A549 (cell line): ENCODE results near the gene COPB2.

Source experiments
- EP300 ChIP-seq, 2 experiments: fragments of >200 bp; sonication (Bioruptor Twin); formaldehyde crosslinking; IDR thresholded peaks; 2 replicates in 1 of 2; 3 replicates in 1 of 2; pipeline ENCODE4 v1.6.1; 2016 to 2017
- ESRRA ChIP-seq: fragments of 150-350 bp; IDR thresholded peaks from 2 replicates; pipeline ENCODE4 v1.6.1; 2014; ENCODE audit warnings: mild to moderate bottlenecking, low read length, borderline replicate concordance
- FOXS1 ChIP-seq: fragments of 250-450 bp; sonication (Bioruptor Pico); IDR thresholded peaks from 2 replicates; pipeline ENCODE4 v1.5.0; 2020; ENCODE audit warnings: mild to moderate bottlenecking, moderate library complexity
- JUN ChIP-seq, 2 experiments: fragments of >200 bp; sonication (Bioruptor Twin); formaldehyde crosslinking; IDR thresholded peaks; 2 replicates in 1 of 2; 3 replicates in 1 of 2; pipeline ENCODE4 v1.6.1; 2016 to 2017
- POLR2A ChIP-seq: IDR thresholded peaks from 2 replicates; pipeline ENCODE4 v1.6.1; 2012; ENCODE audit warnings: mild to moderate bottlenecking, low read length
- RFX5 ChIP-seq: fragments of 450-650 bp; IDR thresholded peaks from 2 replicates; pipeline ENCODE4 v1.7.1; 2014; ENCODE audit warnings: antibody characterized with exemption, mild to moderate bottlenecking, moderate library complexity
- SREBF2 ChIP-seq: fragments of 450-650 bp; IDR thresholded peaks from 2 replicates; pipeline ENCODE4 v1.6.1; 2014; ENCODE audit warnings: mild to moderate bottlenecking, moderate library complexity
- TF ChIP-seq, protein P1 (sequence below): fragments of 150-350 bp; IDR thresholded peaks from 2 replicates; pipeline ENCODE4 v1.6.1; 2014; ENCODE audit warnings: low read depth, mild to moderate bottlenecking, low read length
- TF ChIP-seq, protein P2 (sequence below): fragments of >200 bp; sonication (Bioruptor Twin); formaldehyde crosslinking; IDR thresholded peaks from 3 replicates; pipeline ENCODE4 v1.5.1; 2016
- TF ChIP-seq, protein P3 (sequence below): fragments of 200-600 bp; sonication (generic); IDR thresholded peaks from 2 replicates; pipeline ENCODE4 v1.6.1; 2016; ENCODE audit warnings: antibody characterized with exemption, mild to moderate bottlenecking, moderate library complexity

DNA sequence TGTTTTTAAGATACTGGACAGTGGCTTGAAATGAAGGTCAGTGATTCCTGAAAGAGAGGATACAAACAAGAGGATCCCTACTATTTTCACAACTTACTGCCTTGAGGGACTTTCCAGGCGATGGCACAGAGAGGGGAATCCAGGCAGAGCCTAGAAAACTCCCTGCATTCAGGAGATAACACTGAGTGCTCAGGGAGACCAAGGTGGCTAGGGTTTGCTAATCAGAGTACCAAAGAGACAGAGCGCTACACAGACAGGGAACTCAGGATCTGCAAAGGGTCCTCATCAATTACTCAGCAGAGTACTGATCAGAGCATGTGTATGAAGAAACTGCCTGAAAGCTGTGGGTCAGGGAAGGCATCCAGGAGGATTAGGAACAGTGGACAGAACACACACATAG, 57.4 kb downstream of the COPB2 start:
- TF ChIP-seq, protein P1, sequence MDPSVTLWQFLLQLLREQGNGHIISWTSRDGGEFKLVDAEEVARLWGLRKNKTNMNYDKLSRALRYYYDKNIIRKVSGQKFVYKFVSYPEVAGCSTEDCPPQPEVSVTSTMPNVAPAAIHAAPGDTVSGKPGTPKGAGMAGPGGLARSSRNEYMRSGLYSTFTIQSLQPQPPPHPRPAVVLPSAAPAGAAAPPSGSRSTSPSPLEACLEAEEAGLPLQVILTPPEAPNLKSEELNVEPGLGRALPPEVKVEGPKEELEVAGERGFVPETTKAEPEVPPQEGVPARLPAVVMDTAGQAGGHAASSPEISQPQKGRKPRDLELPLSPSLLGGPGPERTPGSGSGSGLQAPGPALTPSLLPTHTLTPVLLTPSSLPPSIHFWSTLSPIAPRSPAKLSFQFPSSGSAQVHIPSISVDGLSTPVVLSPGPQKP, result no peak
- TF ChIP-seq POLR2A (no peak), RFX5 (no peak), JUN (IDR thresholded peaks at IDR 0.05) (no peak), FOXS1 (CRISPR knock-in tag) (no peak), SREBF2 (no peak), EP300 (IDR thresholded peaks at IDR 0.05) (no peak), ESRRA (no peak)
- TF ChIP-seq, protein P2, sequence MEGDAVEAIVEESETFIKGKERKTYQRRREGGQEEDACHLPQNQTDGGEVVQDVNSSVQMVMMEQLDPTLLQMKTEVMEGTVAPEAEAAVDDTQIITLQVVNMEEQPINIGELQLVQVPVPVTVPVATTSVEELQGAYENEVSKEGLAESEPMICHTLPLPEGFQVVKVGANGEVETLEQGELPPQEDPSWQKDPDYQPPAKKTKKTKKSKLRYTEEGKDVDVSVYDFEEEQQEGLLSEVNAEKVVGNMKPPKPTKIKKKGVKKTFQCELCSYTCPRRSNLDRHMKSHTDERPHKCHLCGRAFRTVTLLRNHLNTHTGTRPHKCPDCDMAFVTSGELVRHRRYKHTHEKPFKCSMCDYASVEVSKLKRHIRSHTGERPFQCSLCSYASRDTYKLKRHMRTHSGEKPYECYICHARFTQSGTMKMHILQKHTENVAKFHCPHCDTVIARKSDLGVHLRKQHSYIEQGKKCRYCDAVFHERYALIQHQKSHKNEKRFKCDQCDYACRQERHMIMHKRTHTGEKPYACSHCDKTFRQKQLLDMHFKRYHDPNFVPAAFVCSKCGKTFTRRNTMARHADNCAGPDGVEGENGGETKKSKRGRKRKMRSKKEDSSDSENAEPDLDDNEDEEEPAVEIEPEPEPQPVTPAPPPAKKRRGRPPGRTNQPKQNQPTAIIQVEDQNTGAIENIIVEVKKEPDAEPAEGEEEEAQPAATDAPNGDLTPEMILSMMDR, result no peak
- TF ChIP-seq, protein P3, sequence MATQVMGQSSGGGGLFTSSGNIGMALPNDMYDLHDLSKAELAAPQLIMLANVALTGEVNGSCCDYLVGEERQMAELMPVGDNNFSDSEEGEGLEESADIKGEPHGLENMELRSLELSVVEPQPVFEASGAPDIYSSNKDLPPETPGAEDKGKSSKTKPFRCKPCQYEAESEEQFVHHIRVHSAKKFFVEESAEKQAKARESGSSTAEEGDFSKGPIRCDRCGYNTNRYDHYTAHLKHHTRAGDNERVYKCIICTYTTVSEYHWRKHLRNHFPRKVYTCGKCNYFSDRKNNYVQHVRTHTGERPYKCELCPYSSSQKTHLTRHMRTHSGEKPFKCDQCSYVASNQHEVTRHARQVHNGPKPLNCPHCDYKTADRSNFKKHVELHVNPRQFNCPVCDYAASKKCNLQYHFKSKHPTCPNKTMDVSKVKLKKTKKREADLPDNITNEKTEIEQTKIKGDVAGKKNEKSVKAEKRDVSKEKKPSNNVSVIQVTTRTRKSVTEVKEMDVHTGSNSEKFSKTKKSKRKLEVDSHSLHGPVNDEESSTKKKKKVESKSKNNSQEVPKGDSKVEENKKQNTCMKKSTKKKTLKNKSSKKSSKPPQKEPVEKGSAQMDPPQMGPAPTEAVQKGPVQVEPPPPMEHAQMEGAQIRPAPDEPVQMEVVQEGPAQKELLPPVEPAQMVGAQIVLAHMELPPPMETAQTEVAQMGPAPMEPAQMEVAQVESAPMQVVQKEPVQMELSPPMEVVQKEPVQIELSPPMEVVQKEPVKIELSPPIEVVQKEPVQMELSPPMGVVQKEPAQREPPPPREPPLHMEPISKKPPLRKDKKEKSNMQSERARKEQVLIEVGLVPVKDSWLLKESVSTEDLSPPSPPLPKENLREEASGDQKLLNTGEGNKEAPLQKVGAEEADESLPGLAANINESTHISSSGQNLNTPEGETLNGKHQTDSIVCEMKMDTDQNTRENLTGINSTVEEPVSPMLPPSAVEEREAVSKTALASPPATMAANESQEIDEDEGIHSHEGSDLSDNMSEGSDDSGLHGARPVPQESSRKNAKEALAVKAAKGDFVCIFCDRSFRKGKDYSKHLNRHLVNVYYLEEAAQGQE, result no peak
